Activated naive CD8-positive, alpha-beta T cell (primary cell): ENCODE measurements around the gene B4GALNT4.
"Not testable (repeated sequence)": the region's sequence is repeated elsewhere in the genome, so short reads cannot be mapped to it uniquely, and the experiment has no call there.

Experiments used
- H3K27ac Mint-ChIP-seq: one replicate; pipeline ENCODE4 v1.8.0; 2021; ENCODE audit warnings: mixed read lengths
- H3K27me3 Mint-ChIP-seq: one replicate; pipeline ENCODE4 v1.8.0; 2021; ENCODE audit warnings: mixed read lengths
- H3K36me3 Mint-ChIP-seq: one replicate; pipeline ENCODE4 v1.8.0; 2021; ENCODE audit warnings: mixed read lengths
- H3K4me1 Mint-ChIP-seq: one replicate; pipeline ENCODE4 v1.8.0; 2021; ENCODE audit warnings: low read depth, mixed read lengths
- H3K4me3 Mint-ChIP-seq: one replicate; pipeline ENCODE4 v1.8.0; 2021; ENCODE audit warnings: mild to moderate bottlenecking, mixed read lengths
- H3K9me3 Mint-ChIP-seq: one replicate; pipeline ENCODE4 v1.8.0; 2021; ENCODE audit warnings: low read depth, mixed read lengths

Gene B4GALNT4

GRCh38 chr11:385594-386351 lies 16.5 kb downstream of the B4GALNT4 start:
- Mint-ChIP-seq H3K4me3 (no peak overlapping the region), H3K36me3 (peaks cover 5% of the 10 kb centered on the region), H3K9me3 (no peaks in the 10 kb centered on the region), H3K4me1 (peaks cover 7% of the 10 kb centered on the region), H3K27ac (no peak overlapping the region), H3K27me3 (no peaks in the 10 kb centered on the region)

DNA sequence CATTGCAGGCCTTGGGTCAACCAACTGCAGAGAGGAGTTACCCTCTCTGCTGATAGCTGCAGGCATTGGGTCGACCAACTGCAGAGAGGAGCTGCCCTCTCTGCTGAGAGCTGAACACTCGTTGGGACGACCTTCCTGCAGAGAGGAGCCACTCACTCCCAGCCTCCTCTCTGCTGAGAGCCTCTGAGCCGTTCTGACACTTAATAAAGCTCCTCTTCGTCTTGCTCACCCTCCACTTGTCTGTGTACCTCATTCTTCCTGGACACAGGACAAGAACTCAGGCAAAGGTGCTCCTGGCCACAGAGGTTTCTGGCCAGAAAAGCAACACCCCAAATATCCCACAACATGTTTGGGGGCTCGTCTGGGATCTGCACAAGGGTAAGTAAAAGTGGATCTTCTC lies 17.2 kb downstream of the B4GALNT4 start:
- Mint-ChIP-seq H3K9me3 (no peaks in the 10 kb centered on the region), H3K27me3 (no peaks in the 10 kb centered on the region), H3K36me3 (peaks cover 5% of the 10 kb centered on the region), H3K4me3 (no peak overlapping the region), H3K27ac (no peak overlapping the region), H3K4me1 (peaks cover 7% of the 10 kb centered on the region)

DNA sequence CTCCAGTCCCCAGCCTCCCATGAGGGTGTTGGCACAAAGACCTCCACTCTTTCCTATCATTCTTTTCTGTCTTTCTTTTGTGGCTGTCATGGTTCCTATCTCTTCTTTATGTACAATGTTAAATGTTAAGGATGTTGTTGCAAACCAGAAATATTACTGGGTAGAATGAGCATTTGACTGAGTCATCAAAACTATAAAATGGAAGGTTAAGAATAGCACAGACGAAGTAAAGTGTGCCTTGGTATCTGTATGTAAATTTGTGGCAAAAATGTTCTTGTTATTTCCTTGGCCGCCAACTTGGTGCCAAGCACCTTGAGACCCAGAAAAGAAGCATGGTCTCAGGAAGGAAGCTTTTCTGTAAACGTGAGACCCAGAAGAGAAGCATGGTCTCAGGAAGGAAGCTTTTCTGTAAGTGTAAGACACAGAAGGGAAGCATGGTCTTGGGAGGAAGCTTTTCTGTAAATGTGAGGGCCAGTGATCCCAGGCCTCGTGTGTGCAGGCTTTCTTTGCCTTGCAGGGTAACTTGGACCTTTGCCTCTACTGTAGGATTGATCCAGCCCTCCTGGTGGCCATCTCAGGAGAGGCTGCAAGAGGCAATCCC lies 18.0 kb downstream of the B4GALNT4 start:
- H3K4me1 Mint-ChIP-seq, result peaks cover 3% of the 10 kb centered on the region
- H3K27me3 Mint-ChIP-seq, result no peaks in the 10 kb centered on the region
- H3K36me3 Mint-ChIP-seq, result peaks cover 5% of the 10 kb centered on the region
- no peak overlapping the region for H3K4me3 Mint-ChIP-seq
- no peaks in the 10 kb centered on the region for H3K9me3 Mint-ChIP-seq
- no peak overlapping the region for H3K27ac Mint-ChIP-seq

DNA sequence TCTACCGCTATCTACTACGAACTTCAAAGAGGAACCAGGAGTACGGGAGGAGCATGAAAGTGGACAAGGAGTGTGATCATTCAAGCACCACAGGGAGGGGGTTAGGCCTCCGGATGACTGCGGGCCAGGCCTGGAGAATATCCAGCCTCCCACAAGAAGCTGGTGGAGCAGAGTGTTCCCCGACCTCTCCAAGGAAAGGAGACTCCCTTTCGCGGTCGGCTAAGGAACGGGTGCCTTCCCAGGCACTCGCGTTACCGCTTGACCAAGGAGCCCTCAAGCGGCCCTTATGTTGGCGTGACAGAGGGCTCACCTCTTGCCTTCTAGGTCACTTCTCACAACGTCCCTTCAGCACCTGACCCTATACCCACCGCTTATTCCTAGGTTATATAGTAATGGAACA lies 20.1 kb downstream of the B4GALNT4 start:
- H3K27me3 Mint-ChIP-seq, H3K36me3 Mint-ChIP-seq, H3K27ac Mint-ChIP-seq, H3K4me3 Mint-ChIP-seq, H3K9me3 Mint-ChIP-seq, H3K4me1 Mint-ChIP-seq: not testable (repeated sequence)

DNA sequence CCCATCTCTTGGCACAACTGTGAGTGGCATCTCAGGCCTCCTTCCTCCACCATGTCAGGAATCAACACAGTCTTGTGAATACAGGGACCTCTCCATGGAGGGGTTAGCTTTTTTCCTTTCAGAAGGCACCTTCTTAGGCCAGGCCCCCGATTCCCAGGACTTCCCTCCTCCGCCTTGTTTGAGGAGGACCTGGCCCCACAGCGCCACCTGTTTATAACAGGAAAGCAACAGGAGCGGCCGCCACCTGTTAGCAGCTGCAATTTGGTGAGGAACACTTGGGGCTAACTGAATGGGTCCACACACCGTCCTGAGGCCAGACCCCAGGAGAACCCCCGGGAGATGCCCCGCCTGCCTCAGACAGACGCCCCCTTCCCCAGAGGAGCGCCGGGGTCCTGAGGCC lies 20.9 kb downstream of the B4GALNT4 start:
- no peaks in the 10 kb centered on the region for H3K27me3 Mint-ChIP-seq
- H3K4me3 Mint-ChIP-seq, result no peak overlapping the region

GRCh38 chr11:391117-392017 lies 22.1 kb downstream of the B4GALNT4 start:
- Mint-ChIP-seq H3K36me3 (peaks cover 3% of the 10 kb centered on the region), H3K9me3 (no peaks in the 10 kb centered on the region), H3K27me3 (no peaks in the 10 kb centered on the region), H3K4me1 (peaks cover 3% of the 10 kb centered on the region), H3K4me3 (no peak overlapping the region), H3K27ac (no peak overlapping the region)

More for the DNA sequence above, 20.9 kb downstream of the B4GALNT4 start:
- peaks cover 3% of the 10 kb centered on the region for H3K36me3 Mint-ChIP-seq
- no peaks in the 10 kb centered on the region for H3K9me3 Mint-ChIP-seq
- H3K27ac Mint-ChIP-seq, result no peak overlapping the region
- H3K4me1 Mint-ChIP-seq, result peaks cover 3% of the 10 kb centered on the region

GRCh38 chr11:392102-392777 lies 22.9 kb downstream of the B4GALNT4 start:
- Mint-ChIP-seq H3K36me3 (peaks cover under 1% of the 10 kb centered on the region), H3K27me3 (no peaks in the 10 kb centered on the region), H3K4me1 (peaks cover 2% of the 10 kb centered on the region), H3K9me3 (no peaks in the 10 kb centered on the region), H3K27ac (no peak overlapping the region), H3K4me3 (no peak overlapping the region)

GRCh38 chr11:393219-394033 lies 24.1 kb downstream of the B4GALNT4 start:
- H3K9me3 Mint-ChIP-seq, result no peaks in the 10 kb centered on the region
- H3K4me1 Mint-ChIP-seq, result no peaks in the 10 kb centered on the region
- H3K36me3 Mint-ChIP-seq, result no peaks in the 10 kb centered on the region
- no peaks in the 10 kb centered on the region for H3K27me3 Mint-ChIP-seq
- no peak overlapping the region for H3K4me3 Mint-ChIP-seq
- H3K27ac Mint-ChIP-seq, result no peak overlapping the region

GRCh38 chr11:394034-394857 lies 24.9 kb downstream of the B4GALNT4 start, which contains the start of gene PKP3:
PKP3 (plus strand) TSS chr11:394209; CDS start chr11:394293, 84 bp downstream.
- Mint-ChIP-seq H3K36me3 (no peaks in the 10 kb centered on the region), H3K27ac (no peak within 1 kb of the TSS), H3K27me3 (no peaks in the 10 kb centered on the region), H3K4me3 (no peak within 1 kb of the TSS), H3K4me1 (no peaks in the 10 kb centered on the region), H3K9me3 (no peaks in the 10 kb centered on the region)

- H3K4me1 Mint-ChIP-seq, result no peaks in the 10 kb centered on the region
- no peaks in the 10 kb centered on the region for H3K36me3 Mint-ChIP-seq
- H3K4me3 Mint-ChIP-seq, result no peak overlapping the region
- no peaks in the 10 kb centered on the region for H3K9me3 Mint-ChIP-seq
- no peak overlapping the region for H3K27ac Mint-ChIP-seq
- no peaks in the 10 kb centered on the region for H3K27me3 Mint-ChIP-seq
Observed at GRCh38 chr11:394858-395655, 25.8 kb downstream of the B4GALNT4 start.

GRCh38 chr11:395866-396265 lies 26.6 kb downstream of the B4GALNT4 start:
- no peaks in the 10 kb centered on the region for H3K36me3 Mint-ChIP-seq
- no peak overlapping the region for H3K27ac Mint-ChIP-seq
- H3K27me3 Mint-ChIP-seq, result no peaks in the 10 kb centered on the region
- H3K4me1 Mint-ChIP-seq, result no peaks in the 10 kb centered on the region
- no peaks in the 10 kb centered on the region for H3K9me3 Mint-ChIP-seq
- no peak overlapping the region for H3K4me3 Mint-ChIP-seq

DNA sequence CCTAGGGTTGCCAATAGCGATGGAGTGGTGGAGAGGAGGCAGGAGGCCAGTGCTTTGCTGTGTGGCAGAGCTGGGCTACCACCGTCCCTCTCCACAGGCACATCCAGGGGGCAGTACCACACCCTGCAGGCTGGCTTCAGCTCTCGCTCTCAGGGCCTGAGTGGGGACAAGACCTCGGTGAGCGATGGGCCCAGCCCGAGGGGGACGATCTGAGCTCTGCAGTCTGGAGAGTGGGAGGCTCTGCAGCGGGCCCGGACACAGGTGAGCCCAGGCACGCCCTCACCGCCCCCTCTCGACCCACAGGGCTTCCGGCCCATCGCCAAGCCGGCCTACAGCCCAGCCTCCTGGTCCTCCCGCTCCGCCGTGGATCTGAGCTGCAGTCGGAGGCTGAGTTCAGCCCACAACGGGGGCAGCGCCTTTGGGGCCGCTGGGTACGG lies 27.2 kb downstream of the B4GALNT4 start:
- Mint-ChIP-seq H3K27me3 (no peaks in the 10 kb centered on the region), H3K9me3 (no peaks in the 10 kb centered on the region), H3K36me3 (no peaks in the 10 kb centered on the region), H3K4me3 (no peak overlapping the region), H3K27ac (no peak overlapping the region), H3K4me1 (no peaks in the 10 kb centered on the region)
